Body of pancreas (tissue), 4 donors: ENCODE measurements around the gene EEFSEC.

ENCODE experiments used
- CTCF ChIP-seq, 7 experiments: fragments of 450-650 bp in 4 of 7; fragments of 200-600 bp in 3 of 7; sonication (generic) in 3 of 7; IDR thresholded peaks; one replicate each; pipeline ENCODE4 v1.5.1; 2016 to 2019; ENCODE audit warnings: antibody characterized with exemption in 7 of 7
- POLR2A ChIP-seq, 3 donors: fragments of 450-650 bp; IDR thresholded peaks; one replicate each; pipeline ENCODE4 v1.6.1; 2016; ENCODE audit warnings: antibody characterized with exemption in 3 of 3, mild to moderate bottlenecking in 2 of 3

GRCh38 chr3:128187495-128187894 lies 34.2 kb downstream of the EEFSEC start:
- TF ChIP-seq CTCF (IDR thresholded peaks at IDR 0.05) (no peak), POLR2A (IDR thresholded peaks at IDR 0.05) (no peak)
